Epidermal melanocyte (primary cell): ENCODE data around the gene GSTT4.
"Not testable (repeated sequence)": the region's sequence is repeated elsewhere in the genome, so short reads cannot be mapped to it uniquely, and the experiment has no call there.

Experiments used
- DNase-seq: peaks from one replicate; pipeline ENCODE4 v3.0.0; 2011; ENCODE audit warnings: low spot score; ENCODE audit not compliant: insufficient read length

The GSTT4 gene

GRCh38 chr22:23954193-23954990 lies 50.9 kb downstream of the GSTT4 start:
- not testable (repeated sequence) for DNase-seq

- DNase-seq = not testable (repeated sequence)
Observed at GRCh38 chr22:23953485-23953884, 51.8 kb downstream of the GSTT4 start.

DNA sequence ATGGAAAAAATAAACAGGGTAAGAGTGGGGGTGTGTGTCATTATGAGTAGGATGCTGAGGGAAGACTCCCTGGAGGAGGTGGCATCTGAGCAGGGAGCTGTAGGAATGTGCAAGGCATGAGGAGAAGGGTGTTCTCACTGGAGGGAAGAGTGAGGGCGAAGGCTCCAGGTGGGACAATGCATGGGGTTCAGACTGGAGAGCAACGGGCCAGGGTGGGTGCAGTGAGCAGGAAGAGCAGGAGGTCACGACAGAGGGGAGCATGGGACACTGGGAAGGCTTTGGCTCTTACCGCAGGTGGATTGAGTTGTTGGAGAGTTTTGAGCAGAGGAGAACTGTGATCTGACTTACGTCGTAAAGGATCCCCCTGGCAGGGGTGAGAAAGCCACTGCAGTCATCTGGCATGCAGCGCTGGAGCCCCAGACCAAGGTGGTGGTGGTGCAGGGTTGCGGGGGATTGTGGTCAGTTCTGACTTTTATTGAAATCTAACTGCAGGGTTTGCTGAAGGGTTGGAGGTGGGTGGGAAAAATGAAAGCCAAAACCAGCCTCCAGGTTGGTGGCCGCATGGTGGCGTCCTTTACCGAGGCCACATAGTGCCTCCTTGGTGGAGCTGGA lies 52.4 kb downstream of the GSTT4 start:
- DNase-seq = not testable (repeated sequence)

DNA sequence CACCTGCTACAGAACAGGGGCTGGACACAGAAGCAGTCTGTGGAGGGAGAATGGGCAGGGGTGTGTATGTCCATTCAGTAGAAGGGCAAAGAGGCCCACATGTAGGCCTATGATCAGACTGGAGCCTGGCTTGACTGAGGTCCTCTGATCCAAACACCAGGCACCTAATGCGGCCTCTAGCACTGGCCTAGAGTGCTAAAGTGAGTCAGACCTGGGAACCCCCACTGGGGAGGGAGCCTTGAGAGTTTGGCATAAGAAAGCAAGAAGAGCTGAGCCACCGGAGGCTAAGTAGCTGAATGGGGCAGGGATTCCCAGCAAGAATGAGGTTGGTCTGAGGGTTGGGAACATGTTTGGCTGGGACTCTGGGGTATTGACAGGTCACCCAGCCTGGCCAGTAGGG lies 53.9 kb downstream of the GSTT4 start:
- DNase-seq = not testable (repeated sequence)

DNA sequence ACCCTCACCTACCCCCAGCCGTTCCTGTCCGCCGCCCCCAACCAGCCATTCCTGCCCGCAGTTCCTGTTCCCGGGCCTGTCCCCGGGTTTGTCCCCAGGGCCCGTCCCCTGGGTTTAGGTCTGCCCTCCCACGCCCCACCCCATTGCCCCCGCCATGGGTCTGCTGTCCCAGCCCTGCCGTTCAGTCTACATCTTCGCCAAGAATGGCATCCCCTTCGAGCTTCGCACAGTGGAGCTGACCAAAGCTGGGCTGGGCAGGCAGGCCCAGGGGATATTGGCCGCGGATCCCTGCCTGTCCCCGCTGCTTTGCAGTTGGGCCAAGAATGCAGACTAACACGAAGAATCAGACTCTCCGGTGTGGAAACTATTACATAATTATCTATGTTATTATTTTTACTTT lies 55.5 kb downstream of the GSTT4 start:
- DNase-seq = not testable (repeated sequence)
